Stimulated activated CD4-positive, alpha-beta T cell treated with anti-CD3 and anti-CD28 coated beads, Interleukin-1b, Interleukin-23, amount 100 ng/mL, for 48 hours (primary cell): ENCODE data around the gene ERBB2.
"Not testable (repeated sequence)": the region's sequence is repeated elsewhere in the genome, so short reads cannot be mapped to it uniquely, and the experiment has no call there.

Experiments used
- DNase-seq: peaks from one replicate; pipeline ENCODE4 v3.0.0-alpha.2; 2020

The ERBB2 gene

DNA sequence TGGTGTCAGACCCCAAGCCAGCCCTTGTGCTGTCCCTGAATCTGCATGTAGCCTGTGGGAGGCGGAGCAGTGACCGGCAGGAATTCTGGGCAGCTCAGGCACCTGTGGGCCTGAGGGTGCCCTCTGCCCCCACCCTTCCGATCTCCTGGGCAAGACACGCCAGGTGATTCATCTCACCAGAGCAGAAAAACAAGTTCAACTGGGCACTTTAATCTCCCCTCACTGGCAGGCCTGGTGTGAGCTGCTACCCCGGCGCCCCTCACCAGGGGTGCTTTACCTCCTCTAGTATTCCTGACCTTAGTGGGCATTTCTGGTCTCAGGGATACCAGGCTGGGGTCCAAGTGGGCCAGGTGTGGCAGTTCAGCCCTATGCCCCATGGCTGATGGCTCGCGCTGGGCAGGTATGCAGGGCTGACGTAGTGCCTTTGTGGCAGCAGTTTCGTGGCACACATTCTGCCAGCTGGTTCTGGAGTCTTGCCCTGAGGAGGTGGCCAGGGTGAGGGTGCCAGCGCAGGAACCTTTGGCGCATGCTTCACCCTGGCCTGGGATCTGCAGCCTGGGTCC, 6.0 kb downstream of the ERBB2 start:
- no peak for DNase-seq

DNA sequence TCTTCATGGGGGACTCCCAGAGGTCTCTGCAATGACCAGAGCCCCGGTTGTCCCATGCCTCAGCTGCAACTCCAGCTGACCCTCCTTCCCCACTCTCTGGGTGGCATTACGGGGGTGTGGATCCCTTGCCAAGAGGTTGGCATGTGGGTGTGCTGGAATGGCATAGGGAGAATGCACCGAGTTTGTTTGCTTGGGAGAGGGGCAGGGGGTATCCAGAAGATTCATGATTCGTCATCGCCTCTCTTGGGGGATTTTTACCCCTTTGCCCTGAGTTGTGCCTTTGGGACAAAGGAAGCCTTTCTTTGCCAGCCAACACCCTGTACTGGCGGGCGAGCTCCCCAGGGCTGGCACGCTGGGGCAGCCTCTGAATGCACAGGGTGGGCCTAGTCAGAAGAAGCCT, 6.5 kb downstream of the ERBB2 start:
- DNase-seq = no peak

DNA sequence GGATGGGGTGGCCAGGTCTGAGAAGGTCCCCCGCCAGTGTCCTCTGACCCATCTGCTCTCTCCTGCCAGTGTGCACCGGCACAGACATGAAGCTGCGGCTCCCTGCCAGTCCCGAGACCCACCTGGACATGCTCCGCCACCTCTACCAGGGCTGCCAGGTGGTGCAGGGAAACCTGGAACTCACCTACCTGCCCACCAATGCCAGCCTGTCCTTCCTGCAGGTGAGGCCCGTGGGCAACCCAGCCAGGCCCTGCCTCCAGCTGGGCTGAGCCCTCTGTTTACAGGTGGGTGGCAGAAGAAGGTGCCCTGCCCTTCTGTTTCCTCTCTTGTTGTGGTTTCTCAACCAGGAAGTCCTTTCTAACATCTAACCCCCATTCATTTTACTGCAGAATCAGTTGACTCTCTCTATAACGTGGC, 7.1 kb downstream of the ERBB2 start:
- DNase-seq = no peak

DNA sequence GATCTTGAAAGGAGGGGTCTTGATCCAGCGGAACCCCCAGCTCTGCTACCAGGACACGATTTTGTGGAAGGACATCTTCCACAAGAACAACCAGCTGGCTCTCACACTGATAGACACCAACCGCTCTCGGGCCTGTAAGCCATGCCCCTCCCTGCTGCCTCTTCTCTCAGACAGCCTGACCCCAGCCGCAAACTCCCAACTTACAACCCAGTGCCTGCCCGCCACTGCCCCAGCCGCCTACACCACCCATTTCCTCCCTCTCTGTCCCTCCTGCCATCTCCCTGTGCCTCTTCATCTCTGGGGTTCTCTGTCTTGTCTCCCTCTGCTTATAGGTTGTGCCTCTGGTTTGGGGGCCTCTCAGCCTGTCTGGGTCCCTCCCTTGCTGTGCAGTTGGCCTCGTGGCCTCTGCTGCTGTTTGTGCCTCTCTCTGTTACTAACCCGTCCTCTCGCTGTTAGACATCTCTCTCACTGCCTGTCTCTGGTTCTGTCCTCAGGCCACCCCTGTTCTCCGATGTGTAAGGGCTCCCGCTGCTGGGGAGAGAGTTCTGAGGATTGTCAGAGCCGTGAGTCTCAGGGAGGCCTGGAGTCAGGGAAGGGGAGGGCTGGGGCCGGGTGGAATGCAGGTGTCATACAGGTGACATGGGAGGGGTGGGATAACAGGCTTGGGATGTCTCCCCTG, 9.6 kb downstream of the ERBB2 start:
- DNase-seq = no peak

DNA sequence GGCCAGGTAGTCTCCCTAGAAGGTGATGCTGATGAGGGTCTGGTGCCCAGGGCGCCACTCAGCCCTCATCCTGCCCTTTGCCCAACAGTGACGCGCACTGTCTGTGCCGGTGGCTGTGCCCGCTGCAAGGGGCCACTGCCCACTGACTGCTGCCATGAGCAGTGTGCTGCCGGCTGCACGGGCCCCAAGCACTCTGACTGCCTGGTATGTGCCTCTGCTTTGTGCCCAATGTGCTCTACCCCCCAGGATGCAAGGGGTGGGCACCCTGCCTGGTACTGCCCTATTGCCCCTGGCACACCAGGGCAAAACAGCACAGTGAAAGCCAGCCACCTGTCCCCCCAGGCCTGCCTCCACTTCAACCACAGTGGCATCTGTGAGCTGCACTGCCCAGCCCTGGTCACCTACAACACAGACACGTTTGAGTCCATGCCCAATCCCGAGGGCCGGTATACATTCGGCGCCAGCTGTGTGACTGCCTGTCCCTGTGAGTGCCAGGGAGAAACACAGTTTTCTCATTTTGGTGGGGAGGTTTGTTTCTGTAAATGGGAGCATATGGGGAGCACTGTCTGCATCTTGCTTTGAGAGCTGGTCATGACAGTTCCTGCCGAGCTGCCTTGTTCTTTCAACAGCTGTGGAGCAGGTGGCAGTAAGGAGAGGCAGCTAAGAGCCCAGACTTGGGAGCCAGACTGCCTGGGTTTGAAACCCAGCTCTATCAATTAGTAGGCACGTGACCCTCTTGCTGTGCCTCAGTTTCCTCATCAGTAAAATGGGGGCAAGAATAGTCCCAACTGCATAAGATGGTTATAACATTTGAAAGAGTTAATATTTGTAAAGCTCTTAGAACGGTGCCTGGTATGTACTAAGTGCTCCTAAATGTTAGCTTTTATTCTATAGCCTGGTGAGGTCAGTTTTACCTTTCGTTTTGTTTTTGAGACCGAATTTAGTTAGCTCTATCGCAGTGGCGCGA, 10.4 kb downstream of the ERBB2 start:
- DNase-seq = no peak

DNA sequence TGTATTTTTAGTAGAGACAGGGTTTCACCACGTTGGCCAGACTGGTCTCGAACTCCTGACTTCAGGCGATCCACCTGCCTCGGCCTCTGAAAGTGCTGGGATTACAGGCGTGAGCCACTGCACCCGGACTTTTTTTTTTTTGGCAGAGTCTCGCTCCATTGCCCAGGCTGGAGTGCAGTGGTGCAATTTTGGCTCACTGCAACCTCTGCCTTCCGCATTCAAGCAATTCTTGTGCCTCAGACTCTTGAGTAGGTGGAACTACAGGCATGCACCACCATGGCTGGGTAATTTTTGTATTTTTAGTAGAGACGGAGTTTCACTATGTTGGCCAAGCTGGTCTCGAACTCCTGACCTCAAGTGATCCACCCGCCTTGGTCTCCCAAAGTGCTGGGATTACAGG, 11.2 kb downstream of the ERBB2 start:
- DNase-seq = not testable (repeated sequence)

DNA sequence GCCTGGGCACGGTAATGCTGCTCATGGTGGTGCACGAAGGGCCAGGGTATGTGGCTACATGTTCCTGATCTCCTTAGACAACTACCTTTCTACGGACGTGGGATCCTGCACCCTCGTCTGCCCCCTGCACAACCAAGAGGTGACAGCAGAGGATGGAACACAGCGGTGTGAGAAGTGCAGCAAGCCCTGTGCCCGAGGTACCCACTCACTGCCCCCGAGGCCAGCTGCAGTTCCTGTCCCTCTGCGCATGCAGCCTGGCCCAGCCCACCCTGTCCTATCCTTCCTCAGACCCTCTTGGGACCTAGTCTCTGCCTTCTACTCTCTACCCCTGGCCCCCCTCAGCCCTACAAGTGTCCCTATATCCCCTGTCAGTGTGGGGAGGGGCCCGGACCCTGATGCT, 12.0 kb downstream of the ERBB2 start:
- no peak for DNase-seq

DNA sequence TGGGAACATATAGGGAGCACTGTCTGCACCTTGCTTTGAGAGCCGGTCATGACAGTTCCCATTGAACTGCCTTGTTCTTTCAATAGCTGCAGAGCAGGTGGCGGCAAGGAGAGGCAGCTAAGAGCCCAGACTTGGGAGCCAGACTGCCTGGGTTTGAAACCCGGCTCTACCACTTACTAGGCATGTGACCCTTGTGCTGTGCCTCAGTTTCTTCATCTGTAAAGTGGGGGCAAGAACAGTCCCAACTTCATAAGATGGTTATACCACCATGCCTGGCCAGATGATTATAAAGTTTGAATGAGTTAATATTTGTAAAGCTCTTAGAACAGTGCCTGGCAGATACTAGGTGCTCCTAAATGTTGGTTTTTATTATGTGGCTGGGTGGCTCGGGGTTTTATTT, 14.4 kb downstream of the ERBB2 start:
- no peak for DNase-seq

DNA sequence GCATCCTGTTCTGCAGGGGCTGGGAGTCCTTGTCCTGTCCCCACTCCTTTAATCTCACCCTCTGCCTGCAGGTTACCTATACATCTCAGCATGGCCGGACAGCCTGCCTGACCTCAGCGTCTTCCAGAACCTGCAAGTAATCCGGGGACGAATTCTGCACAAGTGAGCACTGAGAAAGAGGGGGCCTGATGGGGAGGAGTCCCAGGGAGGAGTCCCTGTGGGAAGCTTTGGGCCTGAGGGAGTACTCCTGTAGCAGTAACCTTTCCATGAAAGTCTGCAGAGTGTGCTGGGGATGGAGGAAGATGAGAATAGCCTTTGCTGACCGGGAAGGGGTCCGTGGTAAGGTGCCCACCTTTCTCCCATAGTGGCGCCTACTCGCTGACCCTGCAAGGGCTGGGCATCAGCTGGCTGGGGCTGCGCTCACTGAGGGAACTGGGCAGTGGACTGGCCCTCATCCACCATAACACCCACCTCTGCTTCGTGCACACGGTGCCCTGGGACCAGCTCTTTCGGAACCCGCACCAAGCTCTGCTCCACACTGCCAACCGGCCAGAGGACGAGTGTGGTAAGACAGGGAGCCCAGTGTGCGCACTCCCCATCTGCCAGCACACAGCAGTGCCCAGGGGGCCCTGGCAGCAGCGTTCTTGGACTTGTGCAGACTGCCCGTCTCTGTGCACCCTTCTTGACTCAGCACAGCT, 15.7 kb downstream of the ERBB2 start:
- no peak for DNase-seq

DNA sequence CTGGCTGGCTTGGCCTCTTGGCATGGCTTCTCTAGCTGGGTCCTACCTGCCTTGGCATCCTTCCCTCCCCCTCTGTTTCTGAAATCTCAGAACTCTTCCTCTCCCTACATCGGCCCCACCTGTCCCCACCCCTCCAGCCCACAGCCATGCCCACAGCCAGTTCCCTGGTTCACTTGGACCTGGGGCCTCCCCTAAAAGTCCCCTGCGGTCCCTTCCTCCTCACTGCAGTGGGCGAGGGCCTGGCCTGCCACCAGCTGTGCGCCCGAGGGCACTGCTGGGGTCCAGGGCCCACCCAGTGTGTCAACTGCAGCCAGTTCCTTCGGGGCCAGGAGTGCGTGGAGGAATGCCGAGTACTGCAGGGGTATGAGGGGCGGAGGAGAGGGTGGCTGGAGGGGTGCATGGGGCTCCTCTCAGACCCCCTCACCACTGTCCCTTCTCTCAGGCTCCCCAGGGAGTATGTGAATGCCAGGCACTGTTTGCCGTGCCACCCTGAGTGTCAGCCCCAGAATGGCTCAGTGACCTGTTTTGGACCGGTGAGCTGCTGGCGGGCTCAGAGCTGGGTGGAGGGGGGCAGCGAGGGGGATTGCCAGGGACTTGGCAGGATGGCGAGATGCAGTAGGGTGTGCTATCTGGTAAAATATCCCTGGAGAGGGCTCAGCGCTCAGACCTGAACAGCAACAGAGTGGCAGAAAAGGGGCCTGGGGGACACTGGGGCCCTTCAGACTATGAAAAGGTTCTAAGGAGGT, 16.4 kb downstream of the ERBB2 start:
- no peak for DNase-seq

DNA sequence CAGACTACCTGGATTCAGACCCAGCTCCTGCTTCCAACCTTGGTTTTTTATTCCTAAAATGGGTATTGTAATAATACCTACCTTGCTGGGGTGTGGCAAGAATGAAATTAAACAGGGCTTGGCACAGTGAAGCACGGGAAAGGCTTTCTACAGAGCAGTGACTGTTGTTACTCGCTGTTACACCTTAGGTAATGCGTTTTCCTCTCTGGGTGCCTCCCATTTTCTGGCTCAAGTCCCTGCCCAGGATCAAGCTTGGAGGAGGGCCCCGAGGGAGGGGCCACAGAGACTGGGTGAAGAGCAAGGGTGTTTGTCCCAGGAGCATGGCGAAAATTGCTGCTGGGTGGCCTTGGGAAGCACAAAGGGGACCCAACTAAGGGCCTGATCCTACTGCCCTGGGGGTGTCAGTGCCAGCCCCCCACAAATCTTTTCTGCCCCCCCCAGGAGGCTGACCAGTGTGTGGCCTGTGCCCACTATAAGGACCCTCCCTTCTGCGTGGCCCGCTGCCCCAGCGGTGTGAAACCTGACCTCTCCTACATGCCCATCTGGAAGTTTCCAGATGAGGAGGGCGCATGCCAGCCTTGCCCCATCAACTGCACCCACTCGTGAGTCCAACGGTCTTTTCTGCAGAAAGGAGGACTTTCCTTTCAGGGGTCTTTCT, 17.1 kb downstream of the ERBB2 start:
- DNase-seq = no peak

DNA sequence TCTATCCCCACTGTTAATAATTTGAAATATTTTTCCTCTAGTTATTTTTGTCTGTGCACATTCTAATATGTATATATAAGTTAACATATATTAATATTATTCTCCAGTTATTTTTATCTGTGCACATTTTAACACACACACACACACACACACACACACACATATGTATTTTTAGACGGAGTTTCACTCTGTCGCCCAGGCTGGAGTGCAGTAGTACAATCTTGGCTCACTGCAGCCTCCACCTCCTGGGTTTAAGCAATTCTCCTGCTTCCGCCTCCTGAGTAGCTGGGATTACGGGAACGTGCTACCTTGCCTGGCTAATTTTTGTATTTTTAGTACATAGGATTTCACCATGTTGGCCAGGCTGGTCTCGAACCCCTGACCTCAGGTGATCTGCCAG, 17.8 kb downstream of the ERBB2 start:
- DNase-seq = no peak

DNA sequence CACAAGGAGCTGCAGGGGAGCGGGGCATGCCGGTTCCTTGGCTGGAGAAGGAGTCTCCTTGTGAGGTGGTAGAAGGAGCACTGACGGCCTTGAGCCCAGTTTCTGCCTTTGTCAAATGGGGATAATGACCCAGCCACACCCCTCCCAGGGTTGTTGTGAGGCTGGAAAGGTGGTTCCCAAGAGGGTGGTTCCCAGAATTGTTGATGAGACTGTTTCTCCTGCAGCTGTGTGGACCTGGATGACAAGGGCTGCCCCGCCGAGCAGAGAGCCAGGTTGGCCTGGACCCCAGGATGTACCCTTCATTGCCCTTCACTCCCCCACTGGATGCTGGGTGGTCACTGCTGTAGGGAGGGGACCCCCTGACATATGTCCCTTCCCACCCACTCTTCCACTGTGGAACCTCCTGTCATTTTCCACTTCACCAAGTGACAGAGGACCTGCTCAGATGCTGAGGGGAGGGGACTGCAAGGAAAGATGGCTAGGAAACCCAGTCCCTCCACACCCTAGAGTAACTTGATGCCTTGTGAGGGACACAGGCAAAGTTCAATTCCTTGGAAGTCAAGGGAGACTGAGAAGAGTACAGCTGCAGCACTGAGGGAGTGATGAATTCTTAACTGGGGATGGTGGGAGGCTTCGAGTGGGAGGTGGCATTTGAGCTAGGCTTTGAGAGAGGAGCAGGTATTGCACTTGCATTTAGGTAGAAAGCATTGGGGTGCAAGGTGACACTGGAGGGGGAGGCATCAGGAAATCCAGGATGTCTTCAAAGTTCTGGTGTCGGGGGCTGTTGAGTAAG, 19.9 kb downstream of the ERBB2 start:
- no peak for DNase-seq

DNA sequence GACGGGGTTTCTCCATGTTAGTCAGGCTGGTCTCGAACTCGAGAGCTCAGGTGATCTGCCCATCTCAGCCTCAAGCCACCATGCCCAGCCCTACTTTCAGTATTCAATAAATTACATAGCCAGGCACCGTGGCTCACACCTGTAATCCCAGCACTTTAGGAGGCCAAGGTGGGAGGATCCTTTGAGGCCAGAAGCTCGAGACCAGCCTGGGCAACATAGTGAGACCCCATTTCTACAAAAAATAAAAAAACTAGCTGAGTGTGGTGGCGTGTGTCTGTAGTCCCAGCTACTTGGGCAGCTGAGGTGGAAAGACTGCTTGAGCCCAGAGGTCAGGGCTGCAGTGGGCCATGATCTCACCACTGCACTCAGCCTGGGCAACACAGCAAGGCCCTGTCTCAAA, 22.2 kb downstream of the ERBB2 start:
- no peak for DNase-seq

DNA sequence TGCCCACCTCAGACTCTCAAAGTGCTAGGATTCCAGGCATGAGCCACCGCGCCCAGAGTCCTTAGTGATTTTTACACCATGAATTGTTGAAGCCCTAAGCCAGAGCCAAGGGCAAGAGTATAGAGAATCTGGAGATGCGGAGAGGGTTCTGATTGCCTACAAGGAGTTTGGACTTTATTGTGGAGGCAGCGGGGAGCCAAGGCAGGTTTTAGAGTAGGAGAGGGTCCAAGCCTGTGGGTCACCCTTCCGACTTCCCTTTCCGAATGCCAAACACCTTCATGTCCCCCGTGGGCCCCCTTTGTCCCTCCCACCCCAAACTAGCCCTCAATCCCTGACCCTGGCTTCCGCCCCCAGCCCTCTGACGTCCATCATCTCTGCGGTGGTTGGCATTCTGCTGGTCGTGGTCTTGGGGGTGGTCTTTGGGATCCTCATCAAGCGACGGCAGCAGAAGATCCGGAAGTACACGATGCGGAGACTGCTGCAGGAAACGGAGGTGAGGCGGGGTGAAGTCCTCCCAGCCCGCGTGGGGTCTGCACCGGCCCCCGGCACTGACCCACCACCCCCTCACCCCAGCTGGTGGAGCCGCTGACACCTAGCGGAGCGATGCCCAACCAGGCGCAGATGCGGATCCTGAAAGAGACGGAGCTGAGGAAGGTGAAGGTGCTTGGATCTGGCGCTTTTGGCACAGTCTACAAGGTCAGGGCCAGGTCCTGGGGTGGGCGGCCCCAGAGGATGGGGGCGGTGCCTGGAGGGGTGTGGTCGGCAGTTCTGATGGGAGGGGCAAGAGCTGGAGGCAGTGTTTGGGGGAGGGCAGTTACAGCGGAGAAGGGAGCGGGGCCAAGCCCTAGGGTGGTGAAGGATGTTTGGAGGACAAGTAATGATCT, 23.3 kb downstream of the ERBB2 start:
- DNase-seq = no peak

DNA sequence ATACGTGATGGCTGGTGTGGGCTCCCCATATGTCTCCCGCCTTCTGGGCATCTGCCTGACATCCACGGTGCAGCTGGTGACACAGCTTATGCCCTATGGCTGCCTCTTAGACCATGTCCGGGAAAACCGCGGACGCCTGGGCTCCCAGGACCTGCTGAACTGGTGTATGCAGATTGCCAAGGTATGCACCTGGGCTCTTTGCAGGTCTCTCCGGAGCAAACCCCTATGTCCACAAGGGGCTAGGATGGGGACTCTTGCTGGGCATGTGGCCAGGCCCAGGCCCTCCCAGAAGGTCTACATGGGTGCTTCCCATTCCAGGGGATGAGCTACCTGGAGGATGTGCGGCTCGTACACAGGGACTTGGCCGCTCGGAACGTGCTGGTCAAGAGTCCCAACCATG, 24.9 kb downstream of the ERBB2 start:
- no peak for DNase-seq

DNA sequence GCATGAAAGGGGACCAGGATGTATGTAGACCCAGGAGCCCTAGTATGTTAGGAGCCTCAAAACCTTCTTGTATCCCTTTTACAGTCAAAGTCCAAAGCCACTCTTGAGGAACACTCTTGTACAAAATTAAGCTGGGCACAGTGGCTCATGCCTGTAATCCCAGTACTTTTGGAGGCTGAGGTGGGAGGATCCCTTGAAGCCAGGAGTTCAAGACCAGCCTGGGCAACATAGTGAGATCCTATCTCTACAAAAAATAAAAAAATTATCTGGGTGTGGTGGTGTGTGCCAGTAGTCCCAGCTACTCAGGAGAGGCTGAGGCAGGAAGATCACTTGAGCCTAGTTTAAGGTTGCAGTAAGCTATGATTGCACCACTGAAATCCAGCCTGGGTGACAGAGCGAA, 26.1 kb downstream of the ERBB2 start:
- not testable (repeated sequence) for DNase-seq

DNA sequence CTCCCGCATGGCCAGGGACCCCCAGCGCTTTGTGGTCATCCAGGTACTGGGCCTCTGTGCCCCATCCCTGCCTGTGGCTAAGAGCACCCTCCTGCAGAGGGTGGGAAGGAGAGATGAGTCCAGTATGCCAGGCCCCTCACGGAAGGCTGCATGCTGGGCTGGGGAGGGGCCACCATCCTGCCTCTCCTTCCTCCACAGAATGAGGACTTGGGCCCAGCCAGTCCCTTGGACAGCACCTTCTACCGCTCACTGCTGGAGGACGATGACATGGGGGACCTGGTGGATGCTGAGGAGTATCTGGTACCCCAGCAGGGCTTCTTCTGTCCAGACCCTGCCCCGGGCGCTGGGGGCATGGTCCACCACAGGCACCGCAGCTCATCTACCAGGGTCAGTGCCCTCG, 26.8 kb downstream of the ERBB2 start:
- DNase-seq = no peak

DNA sequence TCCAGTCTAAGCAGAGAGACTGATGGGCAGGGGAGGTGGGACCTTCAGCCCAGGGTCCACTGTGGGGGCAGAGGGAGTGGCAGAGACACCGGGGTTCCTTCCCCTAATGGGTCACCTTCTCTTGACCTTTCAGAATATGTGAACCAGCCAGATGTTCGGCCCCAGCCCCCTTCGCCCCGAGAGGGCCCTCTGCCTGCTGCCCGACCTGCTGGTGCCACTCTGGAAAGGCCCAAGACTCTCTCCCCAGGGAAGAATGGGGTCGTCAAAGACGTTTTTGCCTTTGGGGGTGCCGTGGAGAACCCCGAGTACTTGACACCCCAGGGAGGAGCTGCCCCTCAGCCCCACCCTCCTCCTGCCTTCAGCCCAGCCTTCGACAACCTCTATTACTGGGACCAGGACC, 27.7 kb downstream of the ERBB2 start:
- DNase-seq = no peak

DNA sequence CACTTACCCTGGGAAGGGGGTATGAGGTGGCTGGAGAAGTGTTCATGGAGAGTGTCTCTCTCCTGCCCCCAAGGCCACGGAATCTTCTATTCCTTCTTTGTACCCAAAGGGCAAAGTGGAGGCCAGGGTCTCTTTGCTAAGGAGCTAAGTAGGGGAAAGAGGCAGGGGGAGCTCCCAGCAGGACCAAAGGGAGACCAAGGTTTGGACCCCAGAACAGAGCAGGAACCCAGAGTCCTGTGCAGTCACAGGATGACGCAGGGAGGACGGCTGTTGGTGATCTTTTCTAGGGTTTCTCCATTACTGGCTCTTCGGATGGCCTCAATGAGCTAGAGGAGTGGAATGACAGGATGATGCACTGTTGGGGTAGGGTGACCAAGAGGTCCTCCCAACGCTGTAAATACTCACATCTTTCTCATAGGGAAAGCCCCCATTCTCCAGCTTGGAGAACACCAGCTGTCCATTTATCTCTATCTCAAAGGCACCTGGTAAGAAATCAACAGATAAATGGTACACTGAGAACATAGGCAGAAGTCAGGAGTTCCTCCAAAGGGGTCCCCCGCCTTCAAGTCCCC, 29.5 kb downstream of the ERBB2 start:
- DNase-seq = no peak
